Activated CD8-positive, alpha-beta T cell treated with anti-CD3 and anti-CD28 coated beads for 36 hours (primary cell): ENCODE data around the gene ASTN2. TPM values are rescaled to one million over a fixed set of nuclear protein-coding genes. Genes with fewer than 3 reads are reported as not detected.

Source experiments
- ATAC-seq: fragments of 200-7000 bp; cut with Tn5 transposase; one replicate; pipeline ENCODE4 v1.10.0; 2021; ENCODE audit warnings: mild to moderate bottlenecking, moderate library complexity
- CTCF ChIA-PET: fragments of 350-600 bp; sonication (Branson Sonifier 250); formaldehyde crosslinking; loops from one replicate; lab custom pipeline; 2021; ENCODE audit warnings: antibody characterized with exemption; lab: Charles Lee
- POLR2A ChIA-PET: fragments of 350-600 bp; sonication (Branson Sonifier 250); formaldehyde crosslinking; loops from one replicate; lab custom pipeline; 2021; ENCODE audit warnings: antibody characterized with exemption; lab: Charles Lee
- DNase-seq: peaks from one replicate; pipeline ENCODE4 v3.0.0-alpha.2; 2020
- H3K27ac Mint-ChIP-seq: one replicate; pipeline ENCODE4 v1.8.0; 2021; ENCODE audit warnings: mild to moderate bottlenecking, mixed read lengths
- H3K27me3 Mint-ChIP-seq: one replicate; pipeline ENCODE4 v1.8.0; 2021; ENCODE audit warnings: mixed read lengths
- H3K36me3 Mint-ChIP-seq: one replicate; pipeline ENCODE4 v1.8.0; 2021; ENCODE audit warnings: low read depth, mixed read lengths
- H3K4me1 Mint-ChIP-seq: one replicate; pipeline ENCODE4 v1.8.0; 2021; ENCODE audit warnings: low read depth, mixed read lengths
- H3K4me3 Mint-ChIP-seq: one replicate; pipeline ENCODE4 v1.8.0; 2021; ENCODE audit warnings: mild to moderate bottlenecking, moderate library complexity, mixed read lengths
- H3K9me3 Mint-ChIP-seq: one replicate; pipeline ENCODE4 v1.8.0; 2021; ENCODE audit warnings: mixed read lengths
- intact Hi-C: fragments of 100-400 bp; cut with micrococcal nuclease; formaldehyde crosslinking; loops from one replicate; pipeline ENCODE4 v1.10.0; 2022
- total RNA-seq, 2 experiments: library from RNA; stranded (reverse); gene quantifications; one replicate each; pipeline ENCODE4 v1.2.3, GENCODE V29; 2021
- TF ChIP-seq, protein P1 (sequence below): fragments of 200-600 bp; IDR thresholded peaks from one replicate; pipeline ENCODE4 v1.8.0; 2022; ENCODE audit warnings: antibody characterized with exemption, mild to moderate bottlenecking

Gene ASTN2, protein sequence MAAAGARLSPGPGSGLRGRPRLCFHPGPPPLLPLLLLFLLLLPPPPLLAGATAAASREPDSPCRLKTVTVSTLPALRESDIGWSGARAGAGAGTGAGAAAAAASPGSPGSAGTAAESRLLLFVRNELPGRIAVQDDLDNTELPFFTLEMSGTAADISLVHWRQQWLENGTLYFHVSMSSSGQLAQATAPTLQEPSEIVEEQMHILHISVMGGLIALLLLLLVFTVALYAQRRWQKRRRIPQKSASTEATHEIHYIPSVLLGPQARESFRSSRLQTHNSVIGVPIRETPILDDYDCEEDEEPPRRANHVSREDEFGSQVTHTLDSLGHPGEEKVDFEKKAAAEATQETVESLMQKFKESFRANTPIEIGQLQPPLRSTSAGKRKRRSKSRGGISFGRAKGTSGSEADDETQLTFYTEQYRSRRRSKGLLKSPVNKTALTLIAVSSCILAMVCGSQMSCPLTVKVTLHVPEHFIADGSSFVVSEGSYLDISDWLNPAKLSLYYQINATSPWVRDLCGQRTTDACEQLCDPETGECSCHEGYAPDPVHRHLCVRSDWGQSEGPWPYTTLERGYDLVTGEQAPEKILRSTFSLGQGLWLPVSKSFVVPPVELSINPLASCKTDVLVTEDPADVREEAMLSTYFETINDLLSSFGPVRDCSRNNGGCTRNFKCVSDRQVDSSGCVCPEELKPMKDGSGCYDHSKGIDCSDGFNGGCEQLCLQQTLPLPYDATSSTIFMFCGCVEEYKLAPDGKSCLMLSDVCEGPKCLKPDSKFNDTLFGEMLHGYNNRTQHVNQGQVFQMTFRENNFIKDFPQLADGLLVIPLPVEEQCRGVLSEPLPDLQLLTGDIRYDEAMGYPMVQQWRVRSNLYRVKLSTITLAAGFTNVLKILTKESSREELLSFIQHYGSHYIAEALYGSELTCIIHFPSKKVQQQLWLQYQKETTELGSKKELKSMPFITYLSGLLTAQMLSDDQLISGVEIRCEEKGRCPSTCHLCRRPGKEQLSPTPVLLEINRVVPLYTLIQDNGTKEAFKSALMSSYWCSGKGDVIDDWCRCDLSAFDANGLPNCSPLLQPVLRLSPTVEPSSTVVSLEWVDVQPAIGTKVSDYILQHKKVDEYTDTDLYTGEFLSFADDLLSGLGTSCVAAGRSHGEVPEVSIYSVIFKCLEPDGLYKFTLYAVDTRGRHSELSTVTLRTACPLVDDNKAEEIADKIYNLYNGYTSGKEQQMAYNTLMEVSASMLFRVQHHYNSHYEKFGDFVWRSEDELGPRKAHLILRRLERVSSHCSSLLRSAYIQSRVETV (N-terminal part only)
- 1 to 10 TPM; 5.2 to 5.7 TPM for total RNA-seq

- H3K27ac Mint-ChIP-seq = no peak within 1 kb of the TSS
- peaks cover 31% of the 10 kb centered on the region for H3K27me3 Mint-ChIP-seq
- intact Hi-C loops = no loop called here
- no peaks in the 10 kb centered on the region for H3K4me1 Mint-ChIP-seq
- CTCF ChIA-PET = no interaction called here
- POLR2A ChIA-PET = no interaction called here
- TF ChIP-seq, protein P1, sequence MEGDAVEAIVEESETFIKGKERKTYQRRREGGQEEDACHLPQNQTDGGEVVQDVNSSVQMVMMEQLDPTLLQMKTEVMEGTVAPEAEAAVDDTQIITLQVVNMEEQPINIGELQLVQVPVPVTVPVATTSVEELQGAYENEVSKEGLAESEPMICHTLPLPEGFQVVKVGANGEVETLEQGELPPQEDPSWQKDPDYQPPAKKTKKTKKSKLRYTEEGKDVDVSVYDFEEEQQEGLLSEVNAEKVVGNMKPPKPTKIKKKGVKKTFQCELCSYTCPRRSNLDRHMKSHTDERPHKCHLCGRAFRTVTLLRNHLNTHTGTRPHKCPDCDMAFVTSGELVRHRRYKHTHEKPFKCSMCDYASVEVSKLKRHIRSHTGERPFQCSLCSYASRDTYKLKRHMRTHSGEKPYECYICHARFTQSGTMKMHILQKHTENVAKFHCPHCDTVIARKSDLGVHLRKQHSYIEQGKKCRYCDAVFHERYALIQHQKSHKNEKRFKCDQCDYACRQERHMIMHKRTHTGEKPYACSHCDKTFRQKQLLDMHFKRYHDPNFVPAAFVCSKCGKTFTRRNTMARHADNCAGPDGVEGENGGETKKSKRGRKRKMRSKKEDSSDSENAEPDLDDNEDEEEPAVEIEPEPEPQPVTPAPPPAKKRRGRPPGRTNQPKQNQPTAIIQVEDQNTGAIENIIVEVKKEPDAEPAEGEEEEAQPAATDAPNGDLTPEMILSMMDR = no peak
- no peak for ATAC-seq
- no peaks in the 10 kb centered on the region for H3K36me3 Mint-ChIP-seq
- no peak within 1 kb of the TSS for H3K4me3 Mint-ChIP-seq
- H3K9me3 Mint-ChIP-seq = no peaks in the 10 kb centered on the region
- no peak for DNase-seq
Measured at GRCh38 chr9:117414906-117415331, at the start of gene ASTN2. Gene ASTN2, minus strand, starts transcription at chr9:117415057. Its CDS starts 119 bp downstream, at chr9:117414938.

DNA sequence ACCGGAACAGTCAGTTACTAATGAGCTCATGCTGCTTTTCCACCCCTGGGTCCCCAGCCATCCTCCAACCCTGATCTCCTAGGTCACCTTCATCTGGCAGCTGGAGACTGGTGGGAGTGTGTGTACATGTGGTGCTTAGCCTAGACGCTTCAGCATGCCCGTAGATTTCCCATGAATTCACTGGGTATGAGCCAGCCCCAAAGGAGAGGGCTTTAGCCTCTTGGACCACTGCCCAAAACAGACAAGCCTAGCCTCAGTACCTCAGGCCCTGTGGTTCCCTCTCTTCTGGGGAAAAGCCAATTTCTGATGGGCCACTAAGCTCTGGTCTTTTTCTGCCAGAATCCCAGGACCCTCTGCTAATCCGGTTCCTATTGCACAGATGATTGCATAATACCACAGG, 48.0 kb upstream of the ASTN2 start:
- intact Hi-C loops = no loop called here
- peaks cover 2% of the 10 kb centered on the region for H3K27me3 Mint-ChIP-seq
- no peak for ATAC-seq

DNA sequence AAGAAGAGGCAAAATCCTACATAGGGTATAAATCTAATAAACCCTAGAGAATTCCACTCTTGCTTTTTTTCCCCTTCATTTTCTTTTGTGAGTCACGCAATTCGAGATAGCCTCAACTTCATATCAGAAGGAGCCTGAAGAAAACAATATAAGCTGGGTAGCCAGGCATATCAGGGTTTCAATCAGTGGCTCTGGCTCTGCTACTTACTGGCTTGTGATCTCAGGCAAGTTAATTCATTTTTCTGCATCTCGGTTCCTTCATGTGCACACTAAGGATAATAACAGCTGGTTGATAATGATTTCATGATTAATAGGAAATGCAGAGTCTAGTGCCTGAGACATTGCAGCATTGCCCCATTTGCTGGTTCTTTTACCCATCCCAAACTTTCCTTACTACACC, 46.5 kb upstream of the ASTN2 start:
- no peak for ATAC-seq
- Mint-ChIP-seq H3K4me3 (no peak overlapping the region), H3K4me1 (no peaks in the 10 kb centered on the region), H3K27me3 (peaks cover 2% of the 10 kb centered on the region), H3K27ac (no peak overlapping the region), H3K36me3 (no peaks in the 10 kb centered on the region), H3K9me3 (no peaks in the 10 kb centered on the region)
- DNase-seq = no peak
- ChIA-PET POLR2A (no interaction called here), CTCF (interaction anchor here (1.5 kb wide), 1 partner anchor 27 kb away, joined by 3 read pairs; no protein-coding TSS in a partner anchor)
- TF ChIP-seq, protein P1 = no peak
- intact Hi-C loops = no loop called here

More for the DNA sequence above, 48.0 kb upstream of the ASTN2 start:
- H3K27ac Mint-ChIP-seq = no peak overlapping the region
- CTCF ChIA-PET = interaction anchor here (1.5 kb wide), 1 partner anchor 25 kb away, joined by 3 read pairs; no protein-coding TSS in a partner anchor
- H3K9me3 Mint-ChIP-seq = no peaks in the 10 kb centered on the region
- no peaks in the 10 kb centered on the region for H3K36me3 Mint-ChIP-seq
- H3K4me3 Mint-ChIP-seq = no peak overlapping the region
- no peaks in the 10 kb centered on the region for H3K4me1 Mint-ChIP-seq
- TF ChIP-seq, protein P1 = no peak
- POLR2A ChIA-PET = no interaction called here
- DNase-seq = no peak

- intact Hi-C loops = no loop called here
- DNase-seq (no peak), ATAC-seq (no peak)
- POLR2A ChIA-PET = no interaction called here
- Mint-ChIP-seq H3K27me3 (peaks cover under 1% of the 10 kb centered on the region), H3K9me3 (no peaks in the 10 kb centered on the region), H3K4me3 (no peak overlapping the region), H3K27ac (no peak overlapping the region), H3K4me1 (no peaks in the 10 kb centered on the region), H3K36me3 (no peaks in the 10 kb centered on the region)
- CTCF ChIA-PET = no interaction called here
- TF ChIP-seq, protein P1 = no peak
Measured at GRCh38 chr9:117460743-117461142, 45.9 kb upstream of the ASTN2 start.
